Measurements from ENCODE around the gene PRKCH.

- TF ChIP-seq NFATC3 (CRISPR knock-in tag; IDR thresholded peaks at IDR 0.05) (no peak), POLR2AphosphoS2 (IDR thresholded peaks at IDR 0.05; ENCODE audit: low read depth, low read length) (no peak), HOXA5 (CRISPR knock-in tag; IDR thresholded peaks at IDR 0.05) (no peak), YY1 (IDR thresholded peaks at IDR 0.05; ENCODE audit: insufficient read depth, insufficient replicate concordance, low read depth, low read length) (no peak), HMG20A (CRISPR knock-in tag; IDR thresholded peaks at IDR 0.05; ENCODE audit: borderline replicate concordance) (no peak)
Measured at GRCh38 chr14:61578745-61579144, 257.4 kb downstream of the PRKCH start.
